ENCODE results near the gene GCK.

GRCh38 chr7:44208085-44208484, 18.8 kb upstream of the GCK start:
- TF ChIP-seq CTCF (conservative IDR thresholded peaks at IDR 0.05 in 1 of 2, IDR thresholded peaks at IDR 0.05 in 1 of 2; ENCODE audit: extremely low read depth in 1 of 2, insufficient read depth in 1 of 2, low read depth in 1 of 2, low read length in 2 of 2) (no peak), EZH2 (IDR thresholded peaks at IDR 0.05; ENCODE audit: borderline replicate concordance, low read length) (no peak)

Measured in mammary epithelial cell (primary cell).